Heart left ventricle (tissue), 13 donors: ENCODE data around the gene CDK6.

ENCODE experiments used
- CTCF ChIP-seq, 12 donors: fragments of 200-600 bp; sonication (generic) in 4 of 12; IDR thresholded peaks; one replicate each; pipeline versions ENCODE4 v1.5.0 to v1.8.0; 2018 to 2022; ENCODE audit warnings: antibody characterized with exemption in 12 of 12, mild to moderate bottlenecking in 5 of 12
- POLR2A ChIP-seq, 2 donors: fragments of 450-650 bp; IDR thresholded peaks; one replicate each; pipeline ENCODE4 v1.6.1; 2017; ENCODE audit warnings: antibody characterized with exemption in 2 of 2, mild to moderate bottlenecking in 2 of 2, moderate library complexity in 2 of 2
- donor health status: ischemic (EF 13 %, LVEDD 7.1; RV severe dilation, severe dysfunction).
- donor health status: DM: no; HTN: yes; CAD: no.
- donor health status: DM: no; HTN: no; CAD: no.
- donor health status: ischemic (EF 25% LVEDD 6.9; RV normal size, moderate dysfunction).
- donor health status: ischemic (EF 25% LVEDD 5.7; RV mildly dilated, moderate dysfunction).
- donor health status: ischemic (EF 35%, LVEDD 5.7; RV mildly dilated, moderate dysfunction).
- donor health status: nonischemic (EF 11% LVEDD 7.7; RV severe dilation, severe dysfunction).
- donor health status: DM: yes; HTN: yes; CAD: no.
- donor health status: PGD.
- donor health status: ischemic (EF 29% LVEDD 5.4; RV normal size, mild dysfunction).
- donor health status: nonischemic (EF 23%, LVEDD 6.1; RV moderate dilation, normal function).

GRCh38 chr7:92582948-92583347 lies 253.4 kb downstream of the CDK6 start:
- TF ChIP-seq CTCF (IDR thresholded peaks at IDR 0.05) (no peak), POLR2A (IDR thresholded peaks at IDR 0.05) (no peak)
